Hepatocyte (in vitro differentiated cells): ENCODE data around the gene FUT9.

ENCODE experiments used
- EZH2 ChIP-seq: fragments of 200-600 bp; sonication (generic); IDR thresholded peaks from 2 replicates; pipeline ENCODE4 v1.6.1; 2016; ENCODE audit warnings: antibody characterized with exemption, mild to moderate bottlenecking, borderline replicate concordance
- EZH2phosphoT487 ChIP-seq: fragments of 200-600 bp; sonication (generic); IDR thresholded peaks from one replicate; pipeline ENCODE4 v1.6.1; 2018; ENCODE audit warnings: antibody characterized with exemption, mild to moderate bottlenecking, low read depth, moderate library complexity; ENCODE audit not compliant: unreplicated experiment, severe bottlenecking
- TF ChIP-seq, protein P1 (sequence below): fragments of 200-600 bp; sonication (generic); IDR thresholded peaks from 2 replicates; pipeline ENCODE4 v1.5.1; 2016; ENCODE audit warnings: antibody characterized with exemption, mild to moderate bottlenecking; ENCODE audit not compliant: poor library complexity

DNA sequence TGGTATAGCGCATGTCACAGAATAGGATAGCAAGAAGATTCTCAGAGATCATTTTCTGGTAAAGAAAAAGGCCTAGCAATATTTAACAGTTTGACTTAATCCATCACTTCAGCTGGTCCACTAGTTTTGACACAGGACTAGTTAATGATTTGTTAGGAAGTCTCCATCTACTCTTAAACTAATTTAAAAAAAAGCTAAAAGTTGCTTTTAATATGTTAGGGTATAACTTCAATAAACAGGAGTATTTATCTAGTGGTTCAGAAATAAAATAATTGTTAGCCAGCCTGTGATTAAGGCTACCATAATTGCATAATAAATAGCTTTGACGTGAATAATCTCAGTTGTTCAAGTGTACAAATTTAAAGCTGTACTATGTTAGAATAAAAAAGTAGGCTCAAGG lies 195.6 kb downstream of the FUT9 start:
- TF ChIP-seq EZH2 (no peak), EZH2phosphoT487 (no peak)
- TF ChIP-seq, protein P1, sequence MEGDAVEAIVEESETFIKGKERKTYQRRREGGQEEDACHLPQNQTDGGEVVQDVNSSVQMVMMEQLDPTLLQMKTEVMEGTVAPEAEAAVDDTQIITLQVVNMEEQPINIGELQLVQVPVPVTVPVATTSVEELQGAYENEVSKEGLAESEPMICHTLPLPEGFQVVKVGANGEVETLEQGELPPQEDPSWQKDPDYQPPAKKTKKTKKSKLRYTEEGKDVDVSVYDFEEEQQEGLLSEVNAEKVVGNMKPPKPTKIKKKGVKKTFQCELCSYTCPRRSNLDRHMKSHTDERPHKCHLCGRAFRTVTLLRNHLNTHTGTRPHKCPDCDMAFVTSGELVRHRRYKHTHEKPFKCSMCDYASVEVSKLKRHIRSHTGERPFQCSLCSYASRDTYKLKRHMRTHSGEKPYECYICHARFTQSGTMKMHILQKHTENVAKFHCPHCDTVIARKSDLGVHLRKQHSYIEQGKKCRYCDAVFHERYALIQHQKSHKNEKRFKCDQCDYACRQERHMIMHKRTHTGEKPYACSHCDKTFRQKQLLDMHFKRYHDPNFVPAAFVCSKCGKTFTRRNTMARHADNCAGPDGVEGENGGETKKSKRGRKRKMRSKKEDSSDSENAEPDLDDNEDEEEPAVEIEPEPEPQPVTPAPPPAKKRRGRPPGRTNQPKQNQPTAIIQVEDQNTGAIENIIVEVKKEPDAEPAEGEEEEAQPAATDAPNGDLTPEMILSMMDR = no peak
